ENCODE results near the gene CACNG4.

- TF ChIP-seq CREB5 (CRISPR knock-in tag; IDR thresholded peaks at IDR 0.05; ENCODE audit: low read depth) (no peak), ZFP3 (CRISPR knock-in tag; IDR thresholded peaks at IDR 0.05) (no peak), ZFP30 (CRISPR knock-in tag; IDR thresholded peaks at IDR 0.05) (no peak), ZNF8 (CRISPR knock-in tag; IDR thresholded peaks at IDR 0.05) (no peak), PATZ1 (CRISPR knock-in tag; IDR thresholded peaks at IDR 0.05; ENCODE audit: borderline replicate concordance) (no peak), BACH2 (CRISPR knock-in tag; IDR thresholded peaks at IDR 0.05; ENCODE audit: borderline replicate concordance) (no peak), POU6F1 (CRISPR knock-in tag; IDR thresholded peaks at IDR 0.05; ENCODE audit: borderline replicate concordance, low read depth) (no peak), ESRRG (CRISPR knock-in tag; IDR thresholded peaks at IDR 0.05) (no peak), SNAI2 (CRISPR knock-in tag; IDR thresholded peaks at IDR 0.05) (no peak), ISL1 (CRISPR knock-in tag; IDR thresholded peaks at IDR 0.05) (no peak), ZNF565 (CRISPR knock-in tag; conservative IDR thresholded peaks at IDR 0.05; ENCODE audit: low read depth) (no peak), CSDC2 (CRISPR knock-in tag; IDR thresholded peaks at IDR 0.05) (no peak), TCF4 (CRISPR knock-in tag; IDR thresholded peaks at IDR 0.05; ENCODE audit: borderline replicate concordance) (no peak), GLIS3 (CRISPR knock-in tag; IDR thresholded peaks at IDR 0.05) (no peak)
These were observed 29.9 kb downstream of the CACNG4 start for GRCh38 chr17:66994361-66994760.

All from SK-N-SH treated with all-trans-retinoic acid at 6 μM for 48 hours (cell line).